Activated B cell treated with CpG ODN at 0.5 μM for 24 hours (primary cell): Measurements from ENCODE around the gene TULP1. TPM values are rescaled to one million over a fixed set of nuclear protein-coding genes. Genes with fewer than 3 reads are reported as not detected.
A peak's percentile ranks its signal among the peaks of the same experiment; 100 is the strongest.

Source experiments
- ATAC-seq: fragments of 200-7000 bp; cut with Tn5 transposase; one replicate; pipeline ENCODE4 v1.10.0; 2021; ENCODE audit warnings: low read depth, mild to moderate bottlenecking, moderate library complexity
- CTCF ChIA-PET: fragments of 350-600 bp; sonication (Branson Sonifier 250); formaldehyde crosslinking; loops from one replicate; lab custom pipeline; 2021; ENCODE audit warnings: antibody characterized with exemption; lab: Charles Lee
- POLR2A ChIA-PET: fragments of 350-600 bp; sonication (Branson Sonifier 250); formaldehyde crosslinking; loops from one replicate; lab custom pipeline; 2021; ENCODE audit warnings: antibody characterized with exemption; lab: Charles Lee
- DNase-seq: peaks from one replicate; pipeline ENCODE4 v3.0.0; 2022
- H3K27ac Mint-ChIP-seq: one replicate; pipeline ENCODE4 v1.8.0; 2020; ENCODE audit warnings: mixed read lengths
- H3K27me3 Mint-ChIP-seq: one replicate; pipeline ENCODE4 v1.8.0; 2021; ENCODE audit warnings: mixed read lengths
- H3K36me3 Mint-ChIP-seq: one replicate; pipeline ENCODE4 v1.8.0; 2021; ENCODE audit warnings: low read depth, mixed read lengths
- H3K4me1 Mint-ChIP-seq: one replicate; pipeline ENCODE4 v1.8.0; 2021; ENCODE audit warnings: mixed read lengths
- H3K4me3 Mint-ChIP-seq: one replicate; pipeline ENCODE4 v1.8.0; 2020; ENCODE audit warnings: mild to moderate bottlenecking, mixed read lengths
- H3K9me3 Mint-ChIP-seq: one replicate; pipeline ENCODE4 v1.8.0; 2020; ENCODE audit warnings: mixed read lengths
- intact Hi-C: fragments of 100-400 bp; cut with micrococcal nuclease; formaldehyde crosslinking; loops from one replicate; pipeline ENCODE4 v1.15.1; 2024
- total RNA-seq: library from RNA; stranded (reverse); gene quantifications from 2 replicates; pipeline ENCODE4 v1.2.3, GENCODE V29; 2022
- TF ChIP-seq, protein P1 (sequence below): fragments of 200-600 bp; IDR thresholded peaks from one replicate; pipeline ENCODE4 v1.8.0; 2022; ENCODE audit warnings: antibody characterized with exemption, mild to moderate bottlenecking

TULP1 gene
- total RNA-seq, 1 donor from 2014 or later: not detected

DNA sequence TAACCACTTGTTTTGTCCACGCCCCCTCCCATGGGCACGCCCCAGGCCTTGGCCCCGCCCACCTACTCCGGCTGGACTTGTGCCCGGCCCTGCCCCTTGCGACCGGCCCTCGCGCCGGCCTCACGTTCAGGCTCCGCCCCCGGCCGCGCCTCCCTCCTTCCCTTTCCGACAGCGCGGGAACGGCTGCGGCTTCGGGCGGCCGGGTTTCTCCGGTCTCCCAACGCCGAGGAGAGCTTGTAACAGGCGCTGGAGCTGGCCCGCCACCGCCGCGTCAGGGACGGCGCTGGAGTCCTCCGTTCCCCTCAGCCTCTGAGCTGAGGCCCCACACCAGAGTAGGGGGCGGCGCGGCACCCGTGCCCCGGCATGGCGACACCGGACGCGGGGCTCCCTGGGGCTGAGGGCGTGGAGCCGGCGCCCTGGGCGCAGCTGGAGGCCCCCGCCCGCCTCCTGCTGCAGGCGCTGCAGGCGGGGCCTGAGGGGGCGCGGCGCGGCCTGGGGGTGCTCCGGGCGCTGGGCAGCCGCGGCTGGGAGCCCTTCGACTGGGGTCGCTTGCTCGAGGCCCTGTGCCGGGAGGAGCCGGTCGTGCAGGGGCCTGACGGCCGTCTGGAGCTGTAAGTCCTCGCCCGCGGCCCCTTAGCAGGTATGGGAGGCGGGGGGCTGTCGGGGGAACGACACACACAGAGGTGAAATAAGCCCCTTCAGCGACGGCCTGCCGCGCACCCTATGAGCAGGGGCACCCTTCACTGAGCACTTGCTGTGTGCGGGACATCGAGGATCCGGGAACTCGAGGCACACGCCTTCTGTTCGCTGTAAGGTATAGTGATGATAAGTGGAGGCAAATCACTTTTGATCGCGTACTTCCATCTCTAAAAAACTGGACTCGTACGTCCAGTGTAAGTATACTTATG, 60.3 kb downstream of the TULP1 start, which contains the start of gene FANCE:
Gene FANCE, plus strand, starts transcription at position 156 of the 908 bp plus-strand sequence. Its CDS starts 208 bp downstream, at position 364.
- Mint-ChIP-seq H3K4me1 (peaks cover 27% of the 10 kb centered on the region), H3K27me3 (no peaks in the 10 kb centered on the region), H3K27ac (peak within 1 kb of the TSS; percentile 5), H3K9me3 (no peaks in the 10 kb centered on the region), H3K4me3 (peak within 1 kb of the TSS; percentile 86), H3K36me3 (peaks cover 12% of the 10 kb centered on the region)
- DNase-seq (peak; percentile 97), ATAC-seq (peak; percentile 90)
- ChIA-PET CTCF (interaction anchor here (3.1 to 6.2 kb wide), 3 partner anchors 15 to 155 kb away, joined by 15 to 81 read pairs (median 35); partner anchors contain the start of genes DEF6, PPARD and RPL10A), POLR2A (interaction anchor here (0.6 to 2.9 kb wide), 9 partner anchors 14 to 193 kb away, joined by 3 to 20 read pairs (median 5); partner anchors contain the start of genes DEF6, PPARD, RPL10A and ZNF76)
- intact Hi-C loops: loop anchor here (1.0 kb wide), 2 partner anchors 16 to 279 kb away; partner anchors contain the start of gene RPL10A
- TF ChIP-seq, protein P1, sequence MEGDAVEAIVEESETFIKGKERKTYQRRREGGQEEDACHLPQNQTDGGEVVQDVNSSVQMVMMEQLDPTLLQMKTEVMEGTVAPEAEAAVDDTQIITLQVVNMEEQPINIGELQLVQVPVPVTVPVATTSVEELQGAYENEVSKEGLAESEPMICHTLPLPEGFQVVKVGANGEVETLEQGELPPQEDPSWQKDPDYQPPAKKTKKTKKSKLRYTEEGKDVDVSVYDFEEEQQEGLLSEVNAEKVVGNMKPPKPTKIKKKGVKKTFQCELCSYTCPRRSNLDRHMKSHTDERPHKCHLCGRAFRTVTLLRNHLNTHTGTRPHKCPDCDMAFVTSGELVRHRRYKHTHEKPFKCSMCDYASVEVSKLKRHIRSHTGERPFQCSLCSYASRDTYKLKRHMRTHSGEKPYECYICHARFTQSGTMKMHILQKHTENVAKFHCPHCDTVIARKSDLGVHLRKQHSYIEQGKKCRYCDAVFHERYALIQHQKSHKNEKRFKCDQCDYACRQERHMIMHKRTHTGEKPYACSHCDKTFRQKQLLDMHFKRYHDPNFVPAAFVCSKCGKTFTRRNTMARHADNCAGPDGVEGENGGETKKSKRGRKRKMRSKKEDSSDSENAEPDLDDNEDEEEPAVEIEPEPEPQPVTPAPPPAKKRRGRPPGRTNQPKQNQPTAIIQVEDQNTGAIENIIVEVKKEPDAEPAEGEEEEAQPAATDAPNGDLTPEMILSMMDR: no peak

DNA sequence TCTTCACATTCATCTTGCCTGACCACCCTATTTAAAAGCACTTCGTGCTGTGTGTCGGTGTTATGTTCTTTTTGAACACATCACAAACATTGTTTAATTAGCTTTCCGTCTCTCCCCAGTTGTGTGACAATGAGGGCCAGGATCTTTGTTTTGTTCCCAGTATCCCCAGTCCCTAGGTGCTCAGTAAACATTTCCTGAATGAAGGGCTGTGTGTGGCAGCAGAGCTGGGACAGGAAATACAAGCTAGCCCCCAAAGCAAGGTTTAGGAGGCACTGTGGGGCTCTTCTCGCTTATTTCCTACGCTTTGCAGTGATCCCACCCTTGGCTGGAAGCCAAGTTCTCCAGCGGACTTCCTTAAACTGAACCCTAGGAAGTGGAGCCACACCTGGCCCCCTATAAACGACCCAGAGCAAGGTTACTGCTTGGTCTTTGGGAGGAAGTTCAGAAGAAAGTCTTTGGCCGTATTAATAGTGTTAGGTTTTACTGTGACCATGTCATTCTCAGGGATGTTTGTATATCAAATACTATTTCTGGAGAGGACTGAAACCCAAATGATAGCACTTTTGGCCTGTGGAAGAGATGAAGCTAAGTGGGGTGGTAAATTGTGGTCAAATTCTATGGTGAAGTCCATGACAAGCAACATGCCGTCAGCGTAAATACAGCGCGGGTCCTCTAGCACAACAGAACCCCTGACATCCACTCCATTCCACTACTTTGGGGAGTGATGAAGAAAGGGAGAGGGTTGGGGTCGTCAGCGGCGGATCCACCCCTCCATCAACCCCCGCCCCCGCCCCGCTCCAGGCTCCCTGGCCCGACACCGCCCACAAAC, 61.1 kb downstream of the TULP1 start:
- no peak for DNase-seq
- H3K27ac Mint-ChIP-seq: peak overlapping the region; percentile 5
- TF ChIP-seq, protein P1: no peak
- POLR2A ChIA-PET: interaction anchor here (0.6 to 2.9 kb wide), 9 partner anchors 15 to 192 kb away, joined by 3 to 20 read pairs (median 5); partner anchors contain the start of genes PPARD, RPL10A and ZNF76
- ATAC-seq: no peak
- H3K27me3 Mint-ChIP-seq: no peaks in the 10 kb centered on the region
- peak overlapping the region; percentile 86 for H3K4me3 Mint-ChIP-seq
- intact Hi-C loops: loop anchor here (1.0 kb wide), 2 partner anchors 17 to 280 kb away; partner anchors contain the start of gene RPL10A
- H3K4me1 Mint-ChIP-seq: peaks cover 27% of the 10 kb centered on the region
- H3K9me3 Mint-ChIP-seq: no peaks in the 10 kb centered on the region
- CTCF ChIA-PET: interaction anchor here (0.8 to 6.2 kb wide), 5 partner anchors 16 to 158 kb away, joined by 4 to 81 read pairs (median 15); partner anchors contain the start of genes DEF6, PPARD and RPL10A
- H3K36me3 Mint-ChIP-seq: peaks cover 12% of the 10 kb centered on the region

DNA sequence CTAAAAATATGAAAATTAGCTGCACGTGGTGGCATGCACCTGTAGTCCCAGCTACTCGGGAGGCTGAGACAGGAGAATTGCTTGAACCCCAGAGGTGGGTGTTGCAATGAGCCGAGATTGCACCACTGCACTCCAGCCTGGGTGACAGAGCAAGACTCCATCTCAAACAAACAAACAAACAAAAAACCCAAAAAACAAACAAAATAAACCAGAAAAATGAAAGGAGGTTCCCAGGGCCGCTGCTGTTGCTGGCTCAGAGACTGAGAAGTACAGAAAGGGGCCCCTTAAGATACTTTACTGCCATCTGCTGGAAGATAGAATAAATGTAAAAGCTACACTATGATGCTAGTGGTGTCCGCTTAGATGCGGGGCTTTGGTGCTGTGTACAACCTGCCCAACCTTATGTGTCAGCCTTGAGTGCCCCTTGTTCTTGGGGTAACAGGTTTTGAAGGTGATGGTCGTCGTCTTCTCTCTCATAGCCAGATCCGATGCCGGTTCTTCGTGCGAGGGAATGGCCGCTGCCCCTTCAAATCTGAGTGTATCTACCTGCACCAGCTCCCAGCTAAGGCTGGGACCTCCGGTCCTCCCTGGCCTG, 63.3 kb downstream of the TULP1 start:
- DNase-seq: peak; percentile 30
- Mint-ChIP-seq H3K27ac (no peak overlapping the region), H3K9me3 (no peaks in the 10 kb centered on the region), H3K4me1 (peaks cover 26% of the 10 kb centered on the region), H3K4me3 (no peak overlapping the region), H3K36me3 (no peaks in the 10 kb centered on the region), H3K27me3 (no peaks in the 10 kb centered on the region)
- intact Hi-C loops: loop anchor here (1.0 kb wide), 3 partner anchors 107 to 152 kb away; partner anchors contain the start of genes DEF6 and PPARD
- TF ChIP-seq, protein P1: no peak
- CTCF ChIA-PET: interaction anchor here (0.7 to 6.2 kb wide), 20 partner anchors 13 to 287 kb away, joined by 3 to 84 read pairs (median 4); partner anchors contain the start of genes DEF6, PPARD and RPL10A
- POLR2A ChIA-PET: interaction anchor here (0.6 to 1.8 kb wide), 10 partner anchors 9 to 1808 kb away, joined by 3 to 29 read pairs (median 4); partner anchors contain the start of genes DEF6, PPARD, RPL10A and TBC1D22B
- ATAC-seq: peak; percentile 41

DNA sequence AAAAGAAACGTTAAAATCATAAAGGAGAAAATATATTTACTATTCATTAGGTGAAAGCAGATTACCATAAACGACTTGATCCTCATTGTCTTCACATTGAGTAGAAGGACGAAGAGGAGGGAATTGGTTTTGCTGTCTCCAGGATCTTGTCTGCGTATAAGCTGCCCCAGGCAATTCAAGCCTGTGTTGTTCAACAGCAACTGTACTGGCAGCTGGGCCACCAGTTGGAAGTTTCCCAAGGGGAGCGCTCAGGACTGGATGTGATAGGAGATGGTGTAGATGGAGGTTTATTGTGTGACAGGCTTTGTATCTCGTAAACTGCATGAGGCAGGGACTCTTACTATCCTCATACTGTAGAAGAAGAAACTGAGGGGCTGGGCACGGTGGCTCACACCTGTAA, 64.5 kb downstream of the TULP1 start:
- DNase-seq: no peak
- intact Hi-C loops: no loop called here
- Mint-ChIP-seq H3K36me3 (no peaks in the 10 kb centered on the region), H3K27ac (no peak overlapping the region), H3K4me1 (peaks cover 19% of the 10 kb centered on the region), H3K4me3 (no peak overlapping the region), H3K9me3 (no peaks in the 10 kb centered on the region), H3K27me3 (no peaks in the 10 kb centered on the region)
- ChIA-PET POLR2A (interaction anchor here (1.5 to 1.8 kb wide), 3 partner anchors 100 to 151 kb away, joined by 9 to 29 read pairs (median 14); partner anchors contain the start of genes DEF6 and PPARD), CTCF (interaction anchor here (1.5 to 6.2 kb wide), 9 partner anchors 11 to 155 kb away, joined by 3 to 84 read pairs (median 11); partner anchors contain the start of genes DEF6 and PPARD)
- TF ChIP-seq, protein P1: no peak
- no peak for ATAC-seq

Other genes with a start within 250 kb of the TULP1 start
- gene DEF6, start 215.1 kb downstream of the TULP1 start, total RNA-seq: 68.7 and 79.9 TPM in 2 replicates
- gene PPARD, start 170.3 kb downstream of the TULP1 start, total RNA-seq: 20.2 and 21.4 TPM in 2 replicates
- 8.5 and 9.2 TPM in 2 replicates for gene FANCE, start 60.6 kb downstream of the TULP1 start, total RNA-seq
- 2,485 and 2,644 TPM in 2 replicates for gene RPL10A, start 44.5 kb downstream of the TULP1 start, total RNA-seq
- gene TEAD3, start 15.8 kb downstream of the TULP1 start, total RNA-seq: 0.13 and 0.34 TPM in 2 replicates
- gene FKBP5, start 176.0 kb upstream of the TULP1 start, total RNA-seq: 17.1 TPM in 2 replicates
- 0.89 and 1.1 TPM in 2 replicates for gene ARMC12, start 224.1 kb upstream of the TULP1 start, total RNA-seq